GM12874 (cell line): ENCODE results near the gene ZPBP2.

Experiments used
- CTCF ChIP-seq: IDR thresholded peaks from 2 replicates; pipeline ENCODE4 v1.5.1; 2011; ENCODE audit warnings: low read depth, mild to moderate bottlenecking, control low read depth, low read length, moderate library complexity; ENCODE audit not compliant: insufficient read depth

The ZPBP2 gene

DNA sequence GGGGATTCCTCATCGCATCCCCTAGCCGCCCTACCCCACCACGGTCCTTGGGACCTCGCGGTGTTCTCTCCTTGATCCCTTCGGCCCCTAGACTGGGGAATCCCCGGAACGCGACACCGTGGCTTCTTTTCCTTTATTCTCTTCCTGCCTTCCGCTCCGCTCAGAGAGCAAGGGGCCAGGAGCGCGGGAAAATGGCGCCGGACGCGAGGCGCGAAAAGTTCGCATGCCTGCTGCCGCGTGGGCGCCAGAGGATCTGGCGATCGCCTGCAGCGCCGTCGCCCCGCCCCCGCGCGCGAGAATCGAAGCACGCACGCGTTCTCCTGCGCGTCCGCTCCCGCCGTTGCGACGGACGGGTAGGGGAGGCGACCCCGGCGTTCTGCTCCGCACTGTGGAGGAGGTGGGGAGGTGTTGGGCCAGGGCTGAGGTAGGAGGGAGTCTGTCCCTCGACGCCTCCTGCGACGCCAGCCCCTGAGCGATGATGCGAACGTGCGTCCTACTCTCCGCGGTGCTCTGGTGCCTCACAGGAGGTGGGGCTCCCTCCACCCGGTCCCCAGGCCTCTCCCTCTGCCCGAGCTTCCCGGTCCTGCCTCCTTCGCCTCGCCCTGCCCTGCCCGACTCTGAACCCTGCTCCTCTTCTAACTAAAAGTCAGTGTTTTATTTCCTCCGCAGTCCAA lies at the start of gene ZPBP2:
ZPBP2 (plus strand) TSS at position 323 of the 674 bp plus-strand sequence; CDS start at position 476, 153 bp downstream.
- TF ChIP-seq CTCF, result no peak

- no peak for TF ChIP-seq CTCF
These were observed 49.5 kb upstream of the ZPBP2 start for GRCh38 chr17:39818358-39819000.

GRCh38 chr17:39820541-39820940 lies 47.5 kb upstream of the ZPBP2 start:
- TF ChIP-seq CTCF, result no peak

GRCh38 chr17:39820987-39821386 lies 47.0 kb upstream of the ZPBP2 start:
- TF ChIP-seq CTCF, result no peak

DNA sequence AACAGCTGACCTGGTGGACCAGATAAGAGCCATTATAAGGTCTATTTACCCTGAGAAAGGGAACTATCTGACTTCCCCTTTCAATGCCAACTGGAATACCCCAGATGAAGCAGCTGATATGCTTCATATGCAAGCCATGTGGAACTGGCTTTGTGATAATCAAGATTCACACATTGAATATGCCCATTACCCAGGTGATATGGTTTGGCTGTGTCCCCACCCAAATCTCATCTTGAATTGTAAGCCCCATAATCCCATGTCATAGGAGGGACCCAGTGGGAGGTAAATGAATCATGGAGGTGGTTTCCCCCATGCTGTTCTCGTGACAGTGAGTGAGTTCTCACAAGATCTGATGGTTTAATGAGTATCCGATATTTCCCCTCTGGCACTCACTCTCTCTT lies 46.0 kb upstream of the ZPBP2 start:
- no peak for TF ChIP-seq CTCF

DNA sequence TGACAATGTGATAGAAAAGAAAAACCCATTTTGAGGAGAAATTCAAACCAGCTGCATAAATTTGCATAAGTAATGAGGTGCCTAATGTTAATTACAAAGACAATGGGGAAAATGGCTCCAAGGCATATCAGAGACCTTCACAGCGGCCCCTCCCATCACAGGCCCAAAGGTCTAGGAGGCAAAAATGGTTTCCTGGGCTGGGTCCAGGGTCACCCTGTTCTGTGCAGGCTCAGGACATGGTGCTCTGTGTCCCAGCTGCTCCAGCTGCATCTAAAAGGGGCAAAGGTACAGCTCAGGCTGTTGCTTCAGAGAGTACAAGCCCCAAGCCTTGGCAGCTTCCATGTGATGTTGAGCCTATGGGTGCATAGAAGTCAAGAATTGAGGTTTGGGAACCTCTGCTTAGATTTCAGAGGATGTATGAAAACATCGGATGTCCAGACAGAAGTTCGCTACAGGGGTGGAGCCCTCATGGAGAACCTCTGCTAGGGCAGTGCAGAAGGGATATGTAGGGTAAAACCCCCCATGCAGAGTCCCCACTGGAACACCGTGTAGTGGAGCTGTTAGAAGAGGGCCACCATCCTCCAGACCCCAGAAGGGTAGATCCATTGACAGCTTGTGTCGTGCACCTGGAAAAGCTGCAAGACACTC lies 44.5 kb upstream of the ZPBP2 start:
- TF ChIP-seq CTCF, result no peak

- no peak for TF ChIP-seq CTCF
These were observed 41.7 kb upstream of the ZPBP2 start for GRCh38 chr17:39826334-39826733.
